Measurements from ENCODE around the gene TSEN2. TPM values are rescaled to one million over a fixed set of nuclear protein-coding genes. Genes with fewer than 3 reads are reported as not detected.

Gene TSEN2
- total RNA-seq, 1 experiment from 2014 or later = 22.0 TPM

- TF ChIP-seq, protein P1, sequence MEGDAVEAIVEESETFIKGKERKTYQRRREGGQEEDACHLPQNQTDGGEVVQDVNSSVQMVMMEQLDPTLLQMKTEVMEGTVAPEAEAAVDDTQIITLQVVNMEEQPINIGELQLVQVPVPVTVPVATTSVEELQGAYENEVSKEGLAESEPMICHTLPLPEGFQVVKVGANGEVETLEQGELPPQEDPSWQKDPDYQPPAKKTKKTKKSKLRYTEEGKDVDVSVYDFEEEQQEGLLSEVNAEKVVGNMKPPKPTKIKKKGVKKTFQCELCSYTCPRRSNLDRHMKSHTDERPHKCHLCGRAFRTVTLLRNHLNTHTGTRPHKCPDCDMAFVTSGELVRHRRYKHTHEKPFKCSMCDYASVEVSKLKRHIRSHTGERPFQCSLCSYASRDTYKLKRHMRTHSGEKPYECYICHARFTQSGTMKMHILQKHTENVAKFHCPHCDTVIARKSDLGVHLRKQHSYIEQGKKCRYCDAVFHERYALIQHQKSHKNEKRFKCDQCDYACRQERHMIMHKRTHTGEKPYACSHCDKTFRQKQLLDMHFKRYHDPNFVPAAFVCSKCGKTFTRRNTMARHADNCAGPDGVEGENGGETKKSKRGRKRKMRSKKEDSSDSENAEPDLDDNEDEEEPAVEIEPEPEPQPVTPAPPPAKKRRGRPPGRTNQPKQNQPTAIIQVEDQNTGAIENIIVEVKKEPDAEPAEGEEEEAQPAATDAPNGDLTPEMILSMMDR (conservative IDR thresholded peaks at IDR 0.05) = no peak
- no peak overlapping the region for H3K27ac ChIP-seq (ENCODE audit: insufficient read length, low read depth, low read length)
- H3K4me1 ChIP-seq (ENCODE audit: insufficient read depth, low read length) = no peaks in the 10 kb centered on the region
- WGBS (ENCODE audit: extremely low coverage, insufficient read length, low lambda C conversion rate) = no CpG with 5 or more reads among the region's 5 CpGs
- H3K79me2 ChIP-seq (ENCODE audit: insufficient read depth, low read length) = no peaks in the 10 kb centered on the region
- H3K56ac ChIP-seq (ENCODE audit: insufficient read length, low read depth, low read length) = no peak overlapping the region
- Mint-ChIP-seq H3K4me1 (peaks cover 5 to 9% of the 10 kb centered on the region in 2 experiments), H3K4me3 (no peak overlapping the region), H3K9me3 (no peaks in the 10 kb centered on the region), H3K27me3 (ENCODE audit: low read depth) (peaks cover 10% of the 10 kb centered on the region), H3K36me3 (ENCODE audit: insufficient read depth in 1 of 3, low read depth in 3 of 3) (no peaks in the 10 kb centered on the region), H3K27ac (no peak overlapping the region)
- no peak overlapping the region for H2BK12ac ChIP-seq (ENCODE audit: insufficient read length, low read depth, low read length)
- no peak overlapping the region for H2BK5ac ChIP-seq (ENCODE audit: insufficient read length, low read length)
- no peaks in the 10 kb centered on the region for H3K79me1 ChIP-seq (ENCODE audit: insufficient read depth, low read depth, low read length, poor library complexity, severe bottlenecking)
- no peak overlapping the region for H2AK5ac ChIP-seq (ENCODE audit: insufficient read length, low read length)
- no peak overlapping the region for H4K91ac ChIP-seq (ENCODE audit: insufficient read length, low read depth, low read length)
- no peak overlapping the region for H3T11ph ChIP-seq (ENCODE audit: low read length)
- H3K18ac ChIP-seq (ENCODE audit: insufficient read length, low read depth, low read length) = no peak overlapping the region
- H3K4ac ChIP-seq (ENCODE audit: low read depth, low read length) = no peak overlapping the region
- H3K9me3 ChIP-seq (ENCODE audit: control insufficient read depth, low read depth, low read length) = no peaks in the 10 kb centered on the region
- no peak overlapping the region for H3K23ac ChIP-seq (ENCODE audit: insufficient read length, low read depth, low read length)
- no peak overlapping the region for H4K5ac ChIP-seq (ENCODE audit: insufficient read length, low read depth, low read length)
- no peak for DNase-seq
- H2BK20ac ChIP-seq (ENCODE audit: low read depth, low read length, poor library complexity, severe bottlenecking) = no peak overlapping the region
- no peaks in the 10 kb centered on the region for H4K20me1 ChIP-seq (ENCODE audit: control insufficient read depth, insufficient read depth, insufficient read length)
- no peaks in the 10 kb centered on the region for H3K27me3 ChIP-seq (ENCODE audit: insufficient read depth, low read length)
- no peak overlapping the region for H2BK120ac ChIP-seq (ENCODE audit: low read depth, low read length, poor library complexity, severe bottlenecking)
- no peaks in the 10 kb centered on the region for H3K23me2 ChIP-seq (ENCODE audit: insufficient read length, low read depth, low read length, poor library complexity, severe bottlenecking)
- no peak overlapping the region for H3K9ac ChIP-seq (ENCODE audit: extremely low read depth, insufficient read length, low read length)
- no peak overlapping the region for H3K14ac ChIP-seq (ENCODE audit: insufficient read depth, low read length)
- H2BK15ac ChIP-seq (ENCODE audit: low read depth, low read length) = no peak overlapping the region
- H3K4me2 ChIP-seq (ENCODE audit: insufficient read depth, insufficient read length, low read length) = no peak overlapping the region
- H4K8ac ChIP-seq (replicated peaks; ENCODE audit: insufficient read length, low read depth, low read length) = no peak overlapping the region
- H2AFZ ChIP-seq (ENCODE audit: low read length) = no peak overlapping the region
Observed at GRCh38 chr3:12451481-12451880, 32.8 kb upstream of the TSEN2 start.

Measured in H9 (cell line).